ENCODE results near the gene MYL1. TPM values are rescaled to one million over a fixed set of nuclear protein-coding genes. Genes with fewer than 3 reads are reported as not detected.

MYL1 gene
- total RNA-seq, 1 experiment from 2014 or later = not detected

GRCh38 chr2:210268281-210268680, 46.7 kb downstream of the MYL1 start:
- no peak for DNase-seq (ENCODE audit: extremely low read depth, low read depth)

- DNase-seq (ENCODE audit: extremely low read depth, low read depth) = no peak
Observed at GRCh38 chr2:210267698-210268097, 47.3 kb downstream of the MYL1 start.

- no peak for DNase-seq (ENCODE audit: extremely low read depth, low read depth)
Observed at GRCh38 chr2:210264282-210264681, 50.7 kb downstream of the MYL1 start.

- DNase-seq (ENCODE audit: extremely low read depth, low read depth) = no peak
Observed at GRCh38 chr2:210263841-210264240, 51.1 kb downstream of the MYL1 start.

- DNase-seq (ENCODE audit: extremely low read depth, low read depth) = no peak
Observed at GRCh38 chr2:210262036-210262435, 52.9 kb downstream of the MYL1 start.

- no peak for DNase-seq (ENCODE audit: extremely low read depth, low read depth)
Observed at GRCh38 chr2:210259687-210260086, 55.3 kb downstream of the MYL1 start.

- no peak for DNase-seq (ENCODE audit: extremely low read depth, low read depth)
Observed at GRCh38 chr2:210252699-210253606, 62.0 kb downstream of the MYL1 start.

- DNase-seq (ENCODE audit: extremely low read depth, low read depth) = no peak
Observed at GRCh38 chr2:210250622-210251021, 64.4 kb downstream of the MYL1 start.

Small RNAs within 50 kb of the gene (small RNA-seq; reads per million reads assigned to genes)
- 0 reads per million in 2 experiments for gene RF00019

Other genes with a start within 250 kb of the MYL1 start
- 6.5 and 8.4 TPM in 2 replicates for gene KANSL1L, start 143.8 kb downstream of the MYL1 start, total RNA-seq (2014; rRNA removed; shearing (Covaris generic))
- gene ACADL, start 89.7 kb downstream of the MYL1 start, total RNA-seq (2014; rRNA removed; shearing (Covaris generic)) = 0.32 and 0.66 TPM in 2 replicates
- 86.6 and 97.0 TPM in 2 replicates for gene LANCL1, start 161.6 kb upstream of the MYL1 start, total RNA-seq (2014; rRNA removed; shearing (Covaris generic))
- gene CPS1, start 241.4 kb upstream of the MYL1 start, total RNA-seq (2014; rRNA removed; shearing (Covaris generic)) = 683 and 686 TPM in 2 replicates